MV-4-11 (cell line): ENCODE measurements around the gene PATE4.

Experiments
- DNase-seq: peaks from one replicate; lab custom pipeline; 2025; lab: John Stamatoyannopoulos, UW

PATE4 gene

GRCh38 chr11:125887373-125888324 lies 54.5 kb downstream of the PATE4 start, which contains the start of gene HYLS1:
TSS of gene HYLS1 (plus strand) at chr11:125887668. CDS start at chr11:125899369, 11,701 bp downstream.
- peak; percentile 98 for DNase-seq
